Glomerular endothelial cell (primary cell): Measurements from ENCODE around the gene IGSF21. TPM values are rescaled to one million over a fixed set of nuclear protein-coding genes. Genes with fewer than 3 reads are reported as not detected.

Experiments
- DNase-seq: peaks from one replicate; pipeline ENCODE4 v3.0.0-alpha.2; 2011; ENCODE audit warnings: low read depth, low spot score; ENCODE audit errors: extremely low read depth
- total RNA-seq: library from RNA; depleted of rRNA; stranded (reverse); fragments of >200 nt; gene quantifications from 2 replicates; pipeline ENCODE4 v1.2.3, GENCODE V29; 2015

IGSF21 gene
- total RNA-seq, 1 donor from 2014 or later = not detected

GRCh38 chr1:18322368-18323032, 214.9 kb downstream of the IGSF21 start:
- DNase-seq = no peak

GRCh38 chr1:18323259-18323658, 215.7 kb downstream of the IGSF21 start:
- DNase-seq = no peak

GRCh38 chr1:18324246-18324645, 216.6 kb downstream of the IGSF21 start:
- no peak for DNase-seq

GRCh38 chr1:18325136-18325535, 217.5 kb downstream of the IGSF21 start:
- no peak for DNase-seq

- DNase-seq = no peak
These were observed 218.8 kb downstream of the IGSF21 start for GRCh38 chr1:18326211-18326897.

GRCh38 chr1:18327650-18328049, 220.1 kb downstream of the IGSF21 start:
- no peak for DNase-seq

GRCh38 chr1:18328803-18329202, 221.2 kb downstream of the IGSF21 start:
- no peak for DNase-seq

GRCh38 chr1:18329469-18330253, 222.1 kb downstream of the IGSF21 start:
- no peak for DNase-seq

- DNase-seq = no peak
These were observed 225.0 kb downstream of the IGSF21 start for GRCh38 chr1:18332576-18332975.

GRCh38 chr1:18333220-18333619, 225.6 kb downstream of the IGSF21 start:
- no peak for DNase-seq

- DNase-seq = no peak
These were observed 229.2 kb downstream of the IGSF21 start for GRCh38 chr1:18336801-18337200.

GRCh38 chr1:18337757-18338156, 230.2 kb downstream of the IGSF21 start:
- DNase-seq = no peak

GRCh38 chr1:18339161-18339560, 231.6 kb downstream of the IGSF21 start:
- DNase-seq = no peak

- DNase-seq = no peak
These were observed 232.7 kb downstream of the IGSF21 start for GRCh38 chr1:18340158-18340764.

- no peak for DNase-seq
These were observed 233.2 kb downstream of the IGSF21 start for GRCh38 chr1:18340787-18341186.

- no peak for DNase-seq
These were observed 233.9 kb downstream of the IGSF21 start for GRCh38 chr1:18341291-18342069.

- DNase-seq = no peak
These were observed 235.1 kb downstream of the IGSF21 start for GRCh38 chr1:18342744-18343143.

- DNase-seq = no peak
These were observed 236.0 kb downstream of the IGSF21 start for GRCh38 chr1:18343581-18343980.

- no peak for DNase-seq
These were observed 237.2 kb downstream of the IGSF21 start for GRCh38 chr1:18344755-18345154.

GRCh38 chr1:18347559-18347958, 240.0 kb downstream of the IGSF21 start:
- DNase-seq = no peak

GRCh38 chr1:18348354-18348753, 240.8 kb downstream of the IGSF21 start:
- DNase-seq = no peak
